HEK293 (cell line): Measurements from ENCODE around the gene SPATA16.

Experiments
- CTCF ChIP-seq: fragments of 450-650 bp; formaldehyde crosslinking; IDR thresholded peaks from 2 replicates; pipeline ENCODE4 v1.5.1; 2016; ENCODE audit warnings: missing biosample characterization, missing genetic modification characterization
- REST ChIP-seq: fragments of 450-650 bp; formaldehyde crosslinking; IDR thresholded peaks from 2 replicates; pipeline ENCODE4 v1.5.1; 2016; ENCODE audit warnings: missing biosample characterization, missing genetic modification characterization
- ZBTB8A ChIP-seq: fragments of 450-650 bp; formaldehyde crosslinking; IDR thresholded peaks from 2 replicates; pipeline ENCODE4 v1.5.1; 2016; ENCODE audit warnings: missing biosample characterization, missing genetic modification characterization
- ZNF174 ChIP-seq: fragments of 450-650 bp; formaldehyde crosslinking; IDR thresholded peaks from 2 replicates; pipeline ENCODE4 v1.5.0; 2017; ENCODE audit warnings: missing biosample characterization, mild to moderate bottlenecking, missing genetic modification characterization

- no peak for TF ChIP-seq ZNF174
- no peak for TF ChIP-seq CTCF (tag by site-specific recombination)
- no peak for TF ChIP-seq REST (tag by site-specific recombination)
- TF ChIP-seq ZBTB8A (tag by site-specific recombination), result no peak
Measured at GRCh38 chr3:173096140-173096539, 44.9 kb downstream of the SPATA16 start.
